ENCODE data around the gene SPHK1.

Gene SPHK1

DNA sequence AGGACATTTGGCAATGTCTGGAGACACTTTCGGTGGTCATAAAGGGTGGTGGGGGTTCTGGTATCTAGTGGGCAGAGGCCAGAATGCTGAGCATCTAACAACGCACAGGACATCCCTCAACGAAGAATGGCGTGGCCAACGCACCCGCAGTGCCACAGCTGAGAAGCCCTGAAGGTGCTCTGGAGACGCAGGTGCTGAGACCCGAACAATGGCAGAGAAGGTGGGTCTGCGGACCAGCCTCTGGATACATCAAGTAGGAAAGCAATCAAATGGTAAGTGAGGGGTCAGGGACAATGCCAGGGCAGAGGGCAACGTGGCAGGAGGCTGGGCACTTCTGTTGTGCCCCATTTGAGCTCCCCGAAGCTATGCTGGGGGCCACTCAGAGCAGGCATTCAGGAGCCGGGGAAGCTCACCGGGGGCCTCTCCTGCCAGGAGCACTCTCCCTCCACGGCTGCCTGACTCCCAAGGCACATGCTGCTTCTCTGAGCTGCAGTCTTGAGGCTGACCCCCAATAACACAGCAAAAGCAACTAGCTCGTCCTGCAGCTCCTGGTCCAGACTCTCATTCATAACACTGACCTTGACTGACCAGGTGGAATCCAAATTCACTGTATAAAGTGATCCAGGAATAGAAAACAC is 26.0 kb downstream of the SPHK1 start:
- no peak for DNase-seq

DNA sequence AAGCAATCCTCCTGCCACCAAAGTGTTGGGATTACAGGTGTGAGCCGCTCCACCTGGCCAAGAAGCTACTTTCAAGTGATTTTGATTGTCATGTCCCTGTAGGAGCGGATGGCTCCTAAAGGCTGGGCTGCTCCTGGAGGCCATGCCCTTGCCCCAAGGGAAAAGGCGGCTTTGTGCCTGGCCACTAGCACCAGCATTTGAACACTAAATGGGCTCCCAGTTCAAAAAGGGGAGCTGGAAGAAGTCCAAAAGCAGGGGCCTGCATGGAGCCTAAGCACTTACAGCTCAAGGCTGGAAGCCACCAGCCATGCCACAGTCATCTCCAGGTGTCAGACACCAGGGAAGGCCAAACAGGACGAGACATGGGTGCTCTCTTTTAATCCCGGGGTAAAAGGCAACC is 26.8 kb downstream of the SPHK1 start:
- DNase-seq, result no peak

DNA sequence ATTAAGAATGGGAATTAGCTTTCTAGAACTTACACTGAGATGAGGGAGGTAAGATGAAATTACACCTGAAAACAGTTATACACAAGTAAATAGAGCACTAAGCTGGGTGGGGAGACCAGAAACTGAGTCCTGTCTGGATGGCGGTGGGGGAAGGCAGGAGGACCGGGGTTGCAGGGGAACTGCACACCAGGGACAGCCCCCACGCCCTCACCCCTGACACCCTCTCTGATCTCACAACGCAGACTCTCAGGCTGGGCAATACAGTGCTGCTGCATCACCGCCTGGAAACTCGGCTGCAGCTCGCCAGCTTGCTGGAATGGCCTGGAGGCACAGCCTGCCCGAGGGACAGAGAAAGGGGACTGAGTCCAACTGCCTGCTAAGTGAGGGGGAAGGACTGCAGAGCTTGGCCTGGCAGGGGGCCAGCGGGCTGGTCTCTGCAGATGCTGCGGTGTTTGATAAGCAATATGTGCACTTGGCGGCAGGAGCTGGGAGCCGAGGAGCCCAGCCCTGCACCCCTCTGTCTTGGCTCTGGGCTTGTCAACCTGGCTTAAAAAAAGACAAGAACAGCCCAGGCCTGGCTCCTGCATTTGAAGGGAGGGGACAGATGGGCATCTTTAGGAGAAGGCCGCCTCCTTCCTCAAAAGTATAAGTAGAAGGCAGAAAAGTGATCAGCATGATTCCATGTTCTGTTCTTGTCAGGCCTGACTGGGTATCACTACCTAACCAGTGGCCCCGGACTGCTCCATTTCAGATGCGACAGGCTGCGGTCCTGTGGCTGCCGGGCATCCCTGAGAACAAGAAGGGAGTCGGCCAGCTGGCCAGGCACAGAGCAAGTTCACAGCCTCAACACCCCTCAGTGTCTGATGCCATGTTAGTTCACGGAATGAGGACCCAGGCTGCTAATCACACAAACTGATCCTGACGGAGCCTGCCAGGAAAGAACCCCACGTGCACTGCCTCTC is 30.2 kb downstream of the SPHK1 start:
- DNase-seq, result no peak

DNA sequence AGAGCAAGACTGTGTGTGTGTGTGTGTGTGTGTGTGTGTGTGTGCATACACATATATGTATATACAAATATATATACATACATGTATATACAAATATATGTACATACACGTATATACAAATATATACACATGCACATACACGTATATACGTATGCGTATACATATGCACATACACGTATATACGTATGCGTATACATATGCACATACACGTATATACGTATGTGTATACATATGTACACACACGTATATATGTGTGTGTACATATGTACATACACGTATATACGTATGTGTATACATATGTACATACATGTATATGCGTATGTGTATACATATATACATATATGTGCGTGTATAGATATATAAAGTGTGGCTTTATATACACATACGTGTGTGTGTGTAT is 31.4 kb downstream of the SPHK1 start:
- DNase-seq, result no peak

- no peak for DNase-seq
Observed at GRCh38 chr17:76416457-76416856, 32.0 kb downstream of the SPHK1 start.

GRCh38 chr17:76416899-76417298 is 32.5 kb downstream of the SPHK1 start:
- no peak for DNase-seq

- DNase-seq, result no peak
Observed at GRCh38 chr17:76417499-76418143, 33.2 kb downstream of the SPHK1 start.

DNA sequence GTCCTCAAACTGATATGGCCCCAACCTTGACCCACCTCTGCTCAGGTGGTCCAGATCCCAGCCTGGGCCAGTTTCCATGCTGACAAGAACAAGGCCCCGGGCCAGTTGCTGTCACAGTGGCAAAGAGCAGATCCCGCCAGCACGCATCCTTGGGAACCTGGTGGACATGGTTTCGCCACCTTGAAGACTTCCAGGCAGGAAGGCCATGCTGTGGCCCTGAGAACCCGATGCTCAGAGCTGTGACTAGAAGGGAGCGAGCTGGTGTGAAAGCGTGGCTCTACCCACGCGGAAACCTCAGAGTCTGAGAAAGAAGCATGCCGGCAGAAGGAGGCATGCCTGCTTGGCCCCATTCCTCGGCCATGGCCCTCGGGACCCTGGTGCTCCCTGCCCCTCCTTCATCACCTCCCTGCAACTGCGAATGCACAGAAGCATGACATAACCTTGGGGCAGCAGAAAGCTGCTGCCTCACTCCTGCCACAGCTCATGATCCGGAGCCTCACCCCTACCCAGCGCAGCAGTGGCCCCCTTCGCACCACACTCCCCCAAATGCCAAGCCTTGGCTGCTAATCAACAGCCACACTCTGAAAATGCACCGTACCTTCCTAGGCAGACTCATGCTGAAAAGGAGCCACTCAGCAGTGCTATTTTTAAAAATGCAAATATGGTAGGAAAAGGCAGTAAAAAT is 35.3 kb downstream of the SPHK1 start:
- no peak for DNase-seq

- DNase-seq, result no peak
Observed at GRCh38 chr17:76420356-76421043, 36.1 kb downstream of the SPHK1 start.

DNA sequence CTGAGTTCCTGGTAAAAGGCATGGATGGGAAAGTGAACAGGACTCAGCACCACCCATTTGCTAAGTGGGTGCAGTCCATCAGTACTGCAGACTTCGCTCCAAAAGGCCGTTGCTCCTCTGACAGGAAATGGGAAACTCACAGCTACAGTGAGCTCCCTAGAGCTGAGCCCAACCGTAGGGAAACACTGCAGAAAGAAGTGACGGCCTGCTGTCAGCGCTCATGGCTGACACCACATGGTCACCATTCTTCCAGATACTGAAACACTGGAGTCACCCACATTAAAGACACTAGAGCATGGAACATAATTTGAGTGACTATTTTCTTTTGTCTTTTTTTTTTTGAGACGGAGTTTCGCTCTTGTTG is 36.6 kb downstream of the SPHK1 start:
- DNase-seq, result no peak

DNA sequence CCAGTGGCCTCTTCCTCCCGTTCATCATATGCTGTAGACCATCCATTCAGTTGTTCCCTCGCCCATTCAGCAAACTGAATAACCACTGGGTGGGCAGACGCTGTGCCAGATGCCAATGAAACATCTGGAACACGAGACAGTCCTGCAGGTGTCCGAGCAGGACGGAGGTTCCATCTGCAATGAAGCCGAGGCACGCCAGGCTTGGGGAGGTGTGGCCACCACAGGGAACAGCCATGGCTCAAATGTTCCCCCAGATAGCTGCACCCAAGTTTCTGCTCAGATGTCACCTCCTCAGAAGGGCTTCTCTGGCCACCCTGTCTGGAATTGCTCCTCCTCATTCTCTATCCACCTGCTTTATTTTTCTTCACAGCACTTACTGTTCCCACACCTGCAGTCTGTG is 38.0 kb downstream of the SPHK1 start:
- no peak for DNase-seq

DNA sequence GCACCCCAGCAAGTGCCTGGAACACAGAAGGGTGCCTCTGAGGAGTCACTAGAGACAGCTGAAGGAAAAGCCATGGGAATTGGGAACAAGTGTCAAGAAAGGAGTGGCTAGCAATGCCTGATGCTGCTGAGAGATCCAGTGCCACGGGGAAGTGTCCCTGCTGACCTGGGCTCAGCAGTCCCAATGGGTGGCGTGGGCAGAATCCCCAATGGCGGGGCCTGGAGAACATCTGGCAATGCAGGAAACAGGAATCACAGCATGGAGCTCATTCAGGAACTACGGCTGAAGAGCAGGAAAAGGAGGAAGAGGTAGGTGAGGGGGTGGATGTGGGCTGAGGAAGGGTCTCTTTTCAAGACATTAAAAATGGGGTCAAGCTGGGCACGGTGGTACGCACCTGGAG is 38.5 kb downstream of the SPHK1 start:
- DNase-seq, result no peak

DNA sequence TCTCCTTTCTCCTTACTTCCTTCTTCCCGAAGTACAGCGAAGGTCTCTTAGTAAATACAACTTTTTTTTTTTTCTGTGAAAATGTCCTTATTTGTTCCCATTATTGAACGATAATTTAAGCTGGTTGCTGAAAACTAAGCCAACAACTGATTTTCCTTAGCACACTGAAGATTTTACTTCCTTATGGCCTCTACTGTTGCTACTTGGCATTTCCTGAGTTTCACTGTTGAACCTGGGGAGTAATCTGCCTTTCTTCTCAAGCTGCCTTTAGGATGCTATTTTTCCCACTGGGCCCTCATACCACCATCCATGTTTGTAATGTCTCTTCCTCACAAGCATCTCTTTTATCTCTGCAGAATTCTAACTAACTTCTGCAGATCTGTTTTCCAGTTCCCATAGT is 42.4 kb downstream of the SPHK1 start:
- no peak for DNase-seq

DNA sequence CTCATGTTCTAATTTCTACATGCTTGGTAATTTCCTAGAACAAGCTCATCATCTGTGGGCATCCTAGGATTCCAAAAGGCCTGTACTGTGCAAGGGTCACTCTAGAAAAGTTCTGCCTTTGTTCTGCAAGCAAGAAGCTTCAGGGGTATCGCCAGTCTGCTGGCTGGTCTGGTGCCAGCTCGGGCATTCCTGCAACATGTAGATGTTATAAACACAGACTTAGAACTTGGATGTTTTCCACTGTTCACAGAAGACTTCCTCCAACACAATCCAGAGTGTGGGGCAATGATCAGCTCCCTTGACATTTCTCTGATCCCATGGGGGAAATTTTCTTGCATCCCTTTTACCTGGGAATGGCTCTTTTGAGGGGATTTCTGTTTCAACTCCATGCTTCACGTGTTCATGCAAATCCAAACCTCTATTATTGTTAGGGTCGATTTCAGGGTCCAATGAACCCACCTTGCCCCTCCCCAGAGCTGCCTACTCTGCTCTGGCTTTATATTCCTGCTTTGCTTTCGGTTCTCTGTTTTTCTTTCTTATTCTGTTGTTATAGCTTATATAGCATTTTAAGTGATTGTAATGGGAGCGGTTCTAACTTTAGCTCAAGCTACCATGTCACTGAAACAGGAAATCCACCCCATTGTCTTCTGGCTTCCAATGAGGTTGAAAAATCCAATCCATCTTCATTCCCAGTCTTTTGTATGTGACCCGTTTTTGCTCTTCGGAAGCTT is 43.3 kb downstream of the SPHK1 start:
- no peak for DNase-seq

- no peak for DNase-seq
Observed at GRCh38 chr17:76428511-76428910, 44.1 kb downstream of the SPHK1 start.

DNA sequence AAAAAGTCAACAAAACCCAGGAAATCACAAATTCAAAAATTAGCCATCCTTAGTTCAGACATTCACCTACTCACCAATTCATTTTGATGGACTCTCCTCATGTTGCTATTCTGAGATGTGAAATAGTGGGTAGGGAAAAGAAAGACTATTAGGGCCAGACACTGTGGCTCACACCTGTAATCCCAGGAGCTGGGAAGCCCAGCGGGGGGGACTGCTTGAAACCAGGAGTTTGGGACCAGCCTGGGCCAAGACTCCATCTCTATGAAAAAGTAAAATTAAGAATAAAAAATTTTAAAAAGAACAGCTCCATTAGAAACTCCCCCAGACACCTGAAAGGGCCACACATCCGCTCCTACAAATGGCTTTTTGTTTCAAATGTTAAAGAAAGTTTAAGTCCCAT is 47.1 kb downstream of the SPHK1 start:
- DNase-seq, result no peak

- no peak for DNase-seq
Observed at GRCh38 chr17:76432004-76432403, 47.6 kb downstream of the SPHK1 start.

DNA sequence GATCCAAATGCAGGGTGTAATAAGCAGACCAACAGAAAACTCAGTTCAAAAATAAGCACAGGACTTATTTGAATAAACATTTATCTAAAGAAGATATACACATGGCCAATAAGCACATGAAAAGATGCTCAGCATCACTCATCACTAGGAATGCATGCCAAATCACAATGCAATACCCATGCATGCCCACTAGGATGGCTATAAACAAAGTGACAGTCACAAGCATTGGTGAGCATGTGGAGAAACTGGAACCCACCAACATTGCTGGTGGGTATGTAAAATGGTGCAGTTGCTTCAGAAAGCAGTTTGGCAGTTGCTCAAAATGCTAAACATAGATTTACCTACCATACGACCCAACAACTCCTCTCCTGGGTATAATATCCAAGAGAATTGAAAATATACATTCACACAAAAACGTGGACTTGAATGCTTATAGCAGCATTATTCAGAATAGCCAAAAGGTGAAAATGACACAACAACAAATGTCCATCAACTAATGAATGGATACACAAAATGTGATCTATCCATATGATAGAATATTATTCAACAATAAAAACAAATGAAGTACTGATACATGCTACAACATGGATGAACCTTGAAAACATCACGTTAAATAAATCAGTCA is 48.4 kb downstream of the SPHK1 start:
- no peak for DNase-seq

DNA sequence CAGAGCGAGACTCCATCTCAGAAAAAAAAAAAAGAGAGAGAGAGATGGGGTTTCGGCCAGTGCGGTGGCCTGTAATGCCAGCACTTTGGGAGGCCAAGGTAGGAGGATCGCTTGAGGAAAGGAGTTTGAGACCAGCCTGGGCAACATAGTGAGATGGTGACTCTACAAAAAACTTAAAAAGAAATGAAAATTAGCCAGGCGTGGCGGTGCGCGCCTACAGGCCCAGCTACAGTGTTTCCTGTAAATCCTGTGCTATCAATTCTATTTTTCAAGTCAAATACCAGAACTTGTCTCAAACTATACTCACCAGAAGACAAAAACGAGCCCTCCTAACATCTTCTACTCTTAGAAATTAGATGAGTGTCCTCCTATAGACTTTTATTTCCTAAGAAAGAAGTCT is 49.3 kb downstream of the SPHK1 start:
- DNase-seq, result no peak

- DNase-seq, result no peak
Observed at GRCh38 chr17:76434870-76435269, 50.5 kb downstream of the SPHK1 start.

DNA sequence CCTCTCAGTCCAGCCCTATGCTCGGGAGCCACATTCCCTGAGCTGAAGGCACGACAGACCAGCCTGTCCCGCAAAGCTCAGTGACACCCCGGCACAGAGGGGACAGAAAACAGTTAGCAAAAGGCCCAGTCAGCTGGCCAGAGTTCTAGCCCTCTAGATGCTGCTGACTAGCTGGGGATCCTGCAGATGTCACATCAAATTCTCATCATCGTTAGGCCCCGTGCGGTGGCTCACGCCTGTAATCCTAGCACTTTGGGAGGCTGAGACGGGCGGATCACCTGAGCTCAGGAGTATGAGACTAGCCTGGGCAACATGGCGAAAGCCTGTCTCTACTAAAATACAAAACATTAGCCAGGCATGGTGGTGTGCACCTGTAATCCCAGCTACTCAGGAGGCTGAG is 51.3 kb downstream of the SPHK1 start:
- no peak for DNase-seq

Data from stimulated activated CD4-positive, alpha-beta T cell treated with anti-CD3 and anti-CD28 coated beads, Interleukin-12 subunit alpha, Interleukin-12 subunit beta, amount 100 ng/mL, for 4 hours (primary cell).